Effector memory CD4-positive, alpha-beta T cell (primary cell): ENCODE results near the gene CTR9.

ENCODE experiments used
- DNase-seq, 3 donors: peaks; one replicate each; pipeline ENCODE4 v3.0.0-alpha.2; 2020
- H3K27ac ChIP-seq: 2 replicates; pipeline ENCODE4 v1.7.0; 2013; ENCODE audit warnings: mild to moderate bottlenecking, low read length, moderate library complexity; ENCODE audit not compliant: insufficient read depth, poor library complexity, severe bottlenecking
- H3K27me3 ChIP-seq: replicated peaks from 2 replicates; pipeline ENCODE4 v1.7.0; 2013; ENCODE audit warnings: mild to moderate bottlenecking, low read length; ENCODE audit not compliant: insufficient read depth, control insufficient read depth, poor library complexity, severe bottlenecking
- H3K36me3 ChIP-seq: 2 replicates; pipeline ENCODE4 v1.7.0; 2013; ENCODE audit warnings: mild to moderate bottlenecking, low read length, moderate library complexity; ENCODE audit not compliant: control insufficient read depth, insufficient read depth
- H3K4me1 ChIP-seq: 2 replicates; pipeline ENCODE4 v1.7.0; 2013; ENCODE audit warnings: low read length, mild to moderate bottlenecking; ENCODE audit not compliant: control insufficient read depth, insufficient read depth, poor library complexity, severe bottlenecking
- H3K4me3 ChIP-seq: 2 replicates; pipeline ENCODE4 v1.7.0; 2013; ENCODE audit warnings: low read length, low read depth, mild to moderate bottlenecking; ENCODE audit not compliant: insufficient read depth, poor library complexity, severe bottlenecking
- H3K9me3 ChIP-seq: 2 replicates; pipeline ENCODE4 v1.7.0; 2013; ENCODE audit warnings: mild to moderate bottlenecking, low read length, moderate library complexity; ENCODE audit not compliant: control insufficient read depth

CTR9 gene

DNA sequence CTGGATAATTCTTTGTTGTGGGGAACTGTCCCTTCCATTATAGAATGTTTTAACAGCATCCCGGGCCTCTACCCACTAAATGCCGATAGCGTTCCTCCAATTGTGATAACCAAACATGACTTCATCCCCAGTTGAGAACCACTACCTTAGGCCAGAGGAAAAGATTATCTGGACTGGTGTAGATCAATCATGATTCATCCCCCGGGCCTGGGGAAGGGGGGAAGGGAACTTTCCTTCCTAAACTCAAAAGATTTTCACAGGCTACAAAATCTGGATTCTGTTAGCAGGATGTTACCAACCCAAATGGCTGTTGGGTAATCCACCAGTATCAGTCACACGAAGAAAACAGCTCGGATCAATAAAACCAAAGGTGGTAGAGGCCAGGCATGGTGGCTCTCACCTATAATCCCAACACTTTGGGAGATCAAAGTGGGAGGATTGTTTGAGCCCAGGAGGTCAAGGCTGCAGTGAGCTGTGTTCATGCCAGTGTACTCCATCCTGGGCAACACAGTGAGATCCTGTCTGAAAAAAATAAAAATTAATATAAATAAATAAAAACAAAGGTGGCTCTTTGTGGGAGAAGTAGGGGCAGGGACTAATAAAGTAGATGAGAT, 10.1 kb downstream of the CTR9 start:
- peaks cover 89% of the 10 kb centered on the region for H3K36me3 ChIP-seq

DNA sequence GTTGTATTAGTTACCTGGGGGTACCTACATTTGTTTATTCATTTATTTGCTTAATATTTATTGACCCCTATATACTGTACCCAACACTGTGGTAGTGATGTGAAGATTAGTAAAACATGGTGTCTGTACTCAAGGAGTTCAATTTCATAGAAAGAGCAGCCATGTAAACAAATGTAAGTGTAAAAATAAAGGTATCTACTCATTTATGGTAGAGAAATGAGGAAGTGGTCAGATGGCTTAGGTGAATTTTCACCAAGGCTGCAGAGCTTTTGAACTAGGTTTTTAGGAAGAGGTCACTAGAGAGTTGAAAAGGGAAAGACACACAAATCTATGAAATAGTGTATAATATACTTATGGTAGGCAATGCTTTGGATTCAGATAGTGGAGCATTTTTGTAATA, 11.1 kb downstream of the CTR9 start:
- no peak for DNase-seq
- Histone ChIP-seq H3K4me3 (no peak overlapping the region), H3K27ac (no peak overlapping the region), H3K27me3 (no peaks in the 10 kb centered on the region), H3K4me1 (peaks cover 3% of the 10 kb centered on the region), H3K36me3 (peaks cover 88% of the 10 kb centered on the region), H3K9me3 (no peaks in the 10 kb centered on the region)

More for the DNA sequence above, 10.1 kb downstream of the CTR9 start:
- Histone ChIP-seq H3K27ac (no peak overlapping the region), H3K4me3 (no peak overlapping the region), H3K27me3 (no peaks in the 10 kb centered on the region), H3K9me3 (no peaks in the 10 kb centered on the region), H3K4me1 (peaks cover 3% of the 10 kb centered on the region)
- DNase-seq, result no peak

DNA sequence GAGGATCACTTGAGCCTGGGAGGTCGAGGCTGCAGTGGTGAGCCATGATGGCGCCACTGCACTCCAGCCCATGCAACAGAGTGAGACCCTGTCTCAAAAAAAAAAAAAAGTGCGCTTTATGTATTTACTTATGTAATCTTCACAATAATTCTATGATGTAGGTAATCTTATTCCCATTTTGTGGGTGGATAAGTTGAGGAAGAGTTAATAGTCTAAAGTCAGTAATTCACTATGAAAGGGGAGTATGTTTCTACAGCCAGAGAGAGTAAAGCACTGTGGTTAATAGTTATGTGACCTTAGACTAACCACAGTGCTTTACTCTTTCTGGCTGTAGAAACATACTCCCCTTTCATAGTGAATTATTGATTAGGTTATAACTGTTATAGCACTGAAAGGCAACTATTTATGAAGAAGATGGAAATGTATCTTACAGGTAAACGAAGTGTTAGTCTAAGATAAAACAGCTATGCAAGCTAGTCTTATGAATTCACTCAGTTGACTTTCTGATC, 11.9 kb downstream of the CTR9 start:
- peaks cover 3% of the 10 kb centered on the region for H3K4me1 ChIP-seq
- H3K9me3 ChIP-seq, result no peaks in the 10 kb centered on the region
- peaks cover 86% of the 10 kb centered on the region for H3K36me3 ChIP-seq
- no peak overlapping the region for H3K27ac ChIP-seq
- H3K27me3 ChIP-seq, result no peaks in the 10 kb centered on the region
- no peak for DNase-seq
- no peak overlapping the region for H3K4me3 ChIP-seq

GRCh38 chr11:10763766-10764165, 12.7 kb downstream of the CTR9 start:
- H3K4me1 ChIP-seq, result peaks cover 3% of the 10 kb centered on the region
- H3K27ac ChIP-seq, result no peak overlapping the region
- H3K36me3 ChIP-seq, result peaks cover 78% of the 10 kb centered on the region
- no peaks in the 10 kb centered on the region for H3K27me3 ChIP-seq
- no peaks in the 10 kb centered on the region for H3K9me3 ChIP-seq
- no peak for DNase-seq
- no peak overlapping the region for H3K4me3 ChIP-seq

DNA sequence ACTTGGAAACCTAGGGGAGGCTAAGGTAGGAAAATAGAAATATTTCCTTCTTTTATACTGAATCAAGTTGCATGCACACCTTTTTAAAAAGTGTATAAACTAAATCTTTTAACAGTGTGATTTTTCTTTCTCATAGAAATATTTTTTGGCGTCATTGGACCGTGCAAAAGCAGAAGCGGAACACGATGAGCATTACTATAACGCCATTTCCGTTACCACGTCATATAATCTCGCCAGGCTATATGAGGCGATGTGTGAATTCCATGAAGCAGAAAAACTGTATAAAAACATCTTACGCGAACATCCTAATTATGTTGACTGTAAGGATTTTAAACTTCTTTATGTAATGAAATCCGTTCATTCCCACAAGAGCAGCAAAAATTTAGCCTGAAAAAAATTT, 13.4 kb downstream of the CTR9 start:
- no peak for DNase-seq
- H3K36me3 ChIP-seq, result peaks cover 76% of the 10 kb centered on the region

DNA sequence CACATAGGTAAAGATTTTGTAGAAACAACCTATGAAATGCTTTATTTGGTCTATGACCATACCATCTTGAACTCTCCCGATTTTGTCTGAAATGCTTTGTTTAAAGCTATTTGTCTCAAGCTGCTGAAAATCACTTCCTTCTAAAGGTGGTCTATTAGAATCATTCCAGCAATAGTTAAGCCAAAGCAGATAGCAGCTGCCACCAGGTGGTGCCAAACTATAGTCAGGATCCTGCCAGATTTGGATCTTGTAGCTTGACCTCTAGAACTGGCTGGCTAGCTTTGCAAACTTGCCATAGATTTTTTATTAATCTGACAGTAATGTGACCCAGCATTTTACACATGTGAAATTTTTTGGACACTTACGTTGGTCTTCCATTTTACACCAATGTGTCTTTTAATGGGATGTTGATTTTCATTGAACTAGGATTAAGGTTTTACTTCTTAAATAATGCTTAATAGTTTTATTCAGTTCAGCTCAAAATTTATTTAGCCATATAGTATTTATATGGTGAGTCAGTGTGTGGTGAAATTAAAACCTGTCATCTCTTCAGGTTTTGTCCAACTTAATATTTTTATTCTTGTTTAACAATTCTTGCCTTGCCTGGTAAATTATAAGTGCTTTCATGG, 19.7 kb downstream of the CTR9 start:
- Histone ChIP-seq H3K27ac (no peak overlapping the region), H3K9me3 (no peaks in the 10 kb centered on the region), H3K4me1 (no peaks in the 10 kb centered on the region), H3K27me3 (no peaks in the 10 kb centered on the region), H3K36me3 (peaks cover 67% of the 10 kb centered on the region), H3K4me3 (no peak overlapping the region)
- no peak for DNase-seq

More for the DNA sequence above, 13.4 kb downstream of the CTR9 start:
- no peak overlapping the region for H3K4me3 ChIP-seq
- peaks cover 3% of the 10 kb centered on the region for H3K4me1 ChIP-seq
- H3K9me3 ChIP-seq, result no peaks in the 10 kb centered on the region
- H3K27ac ChIP-seq, result no peak overlapping the region
- H3K27me3 ChIP-seq, result no peaks in the 10 kb centered on the region

DNA sequence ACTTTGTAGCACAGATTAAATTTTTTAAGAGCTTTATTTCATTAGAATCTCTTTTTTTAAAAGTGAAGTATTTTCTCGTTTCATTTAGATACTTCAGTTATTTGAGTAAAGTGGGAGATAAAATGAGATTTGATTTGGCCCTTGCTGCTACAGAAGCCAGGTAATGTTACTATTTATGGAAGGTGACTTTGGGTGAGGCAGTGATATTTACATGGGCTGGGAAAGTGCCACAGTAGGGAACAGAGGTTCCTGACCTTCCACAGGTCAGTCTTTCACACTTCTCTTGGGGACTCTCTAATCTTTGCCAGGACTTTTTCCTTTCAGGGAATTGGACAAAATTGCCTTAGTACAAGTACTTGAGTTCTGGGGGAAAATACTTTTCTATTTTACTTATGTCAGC, 20.4 kb downstream of the CTR9 start:
- Histone ChIP-seq H3K27me3 (no peaks in the 10 kb centered on the region), H3K27ac (no peak overlapping the region), H3K36me3 (peaks cover 66% of the 10 kb centered on the region), H3K9me3 (no peaks in the 10 kb centered on the region), H3K4me1 (no peaks in the 10 kb centered on the region), H3K4me3 (no peak overlapping the region)
- DNase-seq, result no peak

- no peaks in the 10 kb centered on the region for H3K27me3 ChIP-seq
- H3K4me1 ChIP-seq, result no peaks in the 10 kb centered on the region
- DNase-seq, result no peak
- H3K36me3 ChIP-seq, result peaks cover 84% of the 10 kb centered on the region
- H3K4me3 ChIP-seq, result no peak overlapping the region
- H3K27ac ChIP-seq, result no peak overlapping the region
- H3K9me3 ChIP-seq, result no peaks in the 10 kb centered on the region
These were observed 23.8 kb downstream of the CTR9 start for GRCh38 chr11:10774811-10775210.

GRCh38 chr11:10777393-10777793, 26.3 kb downstream of the CTR9 start:
- DNase-seq, result no peak
- H3K4me1 ChIP-seq, result no peaks in the 10 kb centered on the region
- H3K27ac ChIP-seq, result no peak overlapping the region
- no peaks in the 10 kb centered on the region for H3K27me3 ChIP-seq
- H3K9me3 ChIP-seq, result no peaks in the 10 kb centered on the region
- peaks cover 70% of the 10 kb centered on the region for H3K36me3 ChIP-seq
- no peak overlapping the region for H3K4me3 ChIP-seq

- H3K9me3 ChIP-seq, result no peaks in the 10 kb centered on the region
- peaks cover 66% of the 10 kb centered on the region for H3K36me3 ChIP-seq
- H3K4me1 ChIP-seq, result no peaks in the 10 kb centered on the region
- no peaks in the 10 kb centered on the region for H3K27me3 ChIP-seq
- no peak overlapping the region for H3K27ac ChIP-seq
- H3K4me3 ChIP-seq, result no peak overlapping the region
- DNase-seq, result no peak
These were observed 26.8 kb downstream of the CTR9 start for GRCh38 chr11:10777806-10778205.
